ENCODE data around the gene CSF1.

CSF1 gene

DNA sequence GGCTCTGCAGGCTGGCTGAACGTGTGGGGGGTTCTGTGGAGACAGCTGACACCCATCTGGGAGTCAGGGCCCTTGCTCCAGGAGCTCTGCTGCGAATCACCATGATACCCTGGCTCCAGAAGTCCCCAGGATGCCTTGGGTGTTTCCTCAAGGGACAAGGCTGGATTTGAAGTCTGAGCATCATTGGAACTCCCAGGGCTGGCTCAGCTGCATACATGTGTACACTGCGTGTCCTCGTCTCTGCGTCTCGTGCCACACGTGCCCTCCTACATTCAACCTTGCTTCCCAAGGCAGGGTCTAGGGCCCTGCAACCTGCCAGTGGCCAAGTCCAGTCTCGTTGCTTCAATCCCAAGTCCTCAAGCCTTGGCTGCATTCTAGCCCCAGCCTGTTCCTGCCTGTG, 11.7 kb downstream of the CSF1 start:
- H3K4me3 ChIP-seq (ENCODE audit: low read depth, low read length) = no peak overlapping the region
- TF ChIP-seq, protein P1, sequence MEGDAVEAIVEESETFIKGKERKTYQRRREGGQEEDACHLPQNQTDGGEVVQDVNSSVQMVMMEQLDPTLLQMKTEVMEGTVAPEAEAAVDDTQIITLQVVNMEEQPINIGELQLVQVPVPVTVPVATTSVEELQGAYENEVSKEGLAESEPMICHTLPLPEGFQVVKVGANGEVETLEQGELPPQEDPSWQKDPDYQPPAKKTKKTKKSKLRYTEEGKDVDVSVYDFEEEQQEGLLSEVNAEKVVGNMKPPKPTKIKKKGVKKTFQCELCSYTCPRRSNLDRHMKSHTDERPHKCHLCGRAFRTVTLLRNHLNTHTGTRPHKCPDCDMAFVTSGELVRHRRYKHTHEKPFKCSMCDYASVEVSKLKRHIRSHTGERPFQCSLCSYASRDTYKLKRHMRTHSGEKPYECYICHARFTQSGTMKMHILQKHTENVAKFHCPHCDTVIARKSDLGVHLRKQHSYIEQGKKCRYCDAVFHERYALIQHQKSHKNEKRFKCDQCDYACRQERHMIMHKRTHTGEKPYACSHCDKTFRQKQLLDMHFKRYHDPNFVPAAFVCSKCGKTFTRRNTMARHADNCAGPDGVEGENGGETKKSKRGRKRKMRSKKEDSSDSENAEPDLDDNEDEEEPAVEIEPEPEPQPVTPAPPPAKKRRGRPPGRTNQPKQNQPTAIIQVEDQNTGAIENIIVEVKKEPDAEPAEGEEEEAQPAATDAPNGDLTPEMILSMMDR (IDR thresholded peaks at IDR 0.05; ENCODE audit: low read depth, low read length, missing control alignments) = no peak
- no peak for DNase-seq (ENCODE audit: low read depth)

DNA sequence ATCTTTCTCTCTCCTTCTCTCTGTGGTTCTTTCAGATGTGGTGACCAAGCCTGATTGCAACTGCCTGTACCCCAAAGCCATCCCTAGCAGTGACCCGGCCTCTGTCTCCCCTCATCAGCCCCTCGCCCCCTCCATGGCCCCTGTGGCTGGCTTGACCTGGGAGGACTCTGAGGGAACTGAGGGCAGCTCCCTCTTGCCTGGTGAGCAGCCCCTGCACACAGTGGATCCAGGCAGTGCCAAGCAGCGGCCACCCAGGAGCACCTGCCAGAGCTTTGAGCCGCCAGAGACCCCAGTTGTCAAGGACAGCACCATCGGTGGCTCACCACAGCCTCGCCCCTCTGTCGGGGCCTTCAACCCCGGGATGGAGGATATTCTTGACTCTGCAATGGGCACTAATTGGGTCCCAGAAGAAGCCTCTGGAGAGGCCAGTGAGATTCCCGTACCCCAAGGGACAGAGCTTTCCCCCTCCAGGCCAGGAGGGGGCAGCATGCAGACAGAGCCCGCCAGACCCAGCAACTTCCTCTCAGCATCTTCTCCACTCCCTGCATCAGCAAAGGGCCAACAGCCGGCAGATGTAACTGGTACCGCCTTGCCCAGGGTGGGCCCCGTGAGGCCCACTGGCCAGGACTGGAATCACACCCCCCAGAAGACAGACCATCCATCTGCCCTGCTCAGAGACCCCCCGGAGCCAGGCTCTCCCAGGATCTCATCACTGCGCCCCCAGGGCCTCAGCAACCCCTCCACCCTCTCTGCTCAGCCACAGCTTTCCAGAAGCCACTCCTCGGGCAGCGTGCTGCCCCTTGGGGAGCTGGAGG, 12.7 kb downstream of the CSF1 start:
- TF ChIP-seq, protein P1 (IDR thresholded peaks at IDR 0.05; ENCODE audit: low read depth, low read length, missing control alignments) = peak; percentile 55
- no peak overlapping the region for H3K4me3 ChIP-seq (ENCODE audit: low read depth, low read length)
- DNase-seq (ENCODE audit: low read depth) = no peak

DNA sequence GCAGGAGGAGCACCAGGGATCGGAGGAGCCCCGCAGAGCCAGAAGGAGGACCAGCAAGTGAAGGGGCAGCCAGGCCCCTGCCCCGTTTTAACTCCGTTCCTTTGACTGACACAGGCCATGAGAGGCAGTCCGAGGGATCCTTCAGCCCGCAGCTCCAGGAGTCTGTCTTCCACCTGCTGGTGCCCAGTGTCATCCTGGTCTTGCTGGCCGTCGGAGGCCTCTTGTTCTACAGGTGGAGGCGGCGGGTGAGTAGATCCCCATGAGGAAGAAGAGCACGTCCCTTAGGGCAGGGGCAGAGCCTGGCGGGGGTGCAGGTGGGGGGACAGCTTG, 13.3 kb downstream of the CSF1 start:
- H3K4me3 ChIP-seq (ENCODE audit: low read depth, low read length) = no peak overlapping the region
- TF ChIP-seq, protein P1 (IDR thresholded peaks at IDR 0.05; ENCODE audit: low read depth, low read length, missing control alignments) = no peak
- DNase-seq (ENCODE audit: low read depth) = no peak

DNA sequence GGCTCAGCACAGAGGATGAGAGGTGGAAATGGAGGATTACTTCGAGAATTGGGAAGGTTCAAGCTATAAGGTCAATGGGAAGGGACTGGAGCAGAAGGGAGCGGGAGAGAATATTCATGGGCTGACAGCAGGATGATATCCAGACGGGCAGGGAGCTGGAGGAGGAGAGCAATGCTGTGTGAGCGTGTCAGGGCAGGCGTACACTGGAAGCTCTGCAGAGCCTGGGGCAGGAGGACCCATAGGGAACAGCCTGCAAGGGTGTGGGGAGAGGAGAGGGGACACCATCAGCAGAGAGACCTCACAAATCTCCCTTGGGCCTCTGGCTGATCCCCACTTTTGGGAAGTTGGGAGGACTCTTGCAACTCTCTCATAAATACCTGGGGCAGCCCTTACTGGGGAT, 13.7 kb downstream of the CSF1 start:
- DNase-seq (ENCODE audit: low read depth) = no peak
- H3K4me3 ChIP-seq (ENCODE audit: low read depth, low read length) = no peak overlapping the region
- TF ChIP-seq, protein P1 (IDR thresholded peaks at IDR 0.05; ENCODE audit: low read depth, low read length, missing control alignments) = no peak

DNA sequence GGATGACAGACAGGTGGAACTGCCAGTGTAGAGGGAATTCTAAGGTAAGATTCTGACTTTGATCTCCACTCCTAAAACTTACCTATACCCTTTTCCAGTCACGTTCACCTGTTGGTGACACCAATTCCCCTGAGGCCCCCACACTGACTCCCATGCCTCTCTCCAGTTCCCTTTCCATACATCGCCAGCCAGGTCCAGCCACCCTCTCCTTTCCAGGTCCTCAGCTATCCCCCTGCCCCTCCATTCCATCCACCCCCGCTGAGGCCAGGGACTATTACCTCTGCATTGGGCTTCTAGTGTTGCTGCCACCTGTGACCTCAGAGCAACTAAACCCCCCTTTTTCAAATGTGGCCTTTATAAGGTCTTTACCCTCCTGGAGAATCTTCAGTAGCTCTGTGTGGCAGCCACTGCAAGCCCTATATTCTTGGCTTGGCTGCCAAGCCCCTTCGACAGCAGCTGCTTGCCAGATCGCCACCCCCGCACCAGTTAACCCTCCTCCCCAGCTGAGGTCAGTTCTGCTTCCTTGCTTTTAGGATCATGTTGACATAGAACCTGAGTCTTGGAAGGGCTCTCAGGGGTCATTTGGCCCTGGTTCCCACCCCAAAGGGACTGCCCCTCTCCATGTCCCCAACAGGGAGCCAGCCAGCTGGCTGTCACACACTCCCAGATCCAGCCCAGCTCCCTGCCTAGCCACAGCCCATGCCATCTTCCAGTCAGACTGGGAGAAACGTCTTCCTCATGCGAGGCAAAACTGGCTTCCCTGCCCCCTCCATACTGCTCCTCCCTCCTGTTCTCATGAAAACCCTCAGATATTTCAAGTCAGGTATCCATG, 14.7 kb downstream of the CSF1 start:
- TF ChIP-seq, protein P1 (IDR thresholded peaks at IDR 0.05; ENCODE audit: low read depth, low read length, missing control alignments) = no peak
- no peak for DNase-seq (ENCODE audit: low read depth)
- no peak overlapping the region for H3K4me3 ChIP-seq (ENCODE audit: low read depth, low read length)

DNA sequence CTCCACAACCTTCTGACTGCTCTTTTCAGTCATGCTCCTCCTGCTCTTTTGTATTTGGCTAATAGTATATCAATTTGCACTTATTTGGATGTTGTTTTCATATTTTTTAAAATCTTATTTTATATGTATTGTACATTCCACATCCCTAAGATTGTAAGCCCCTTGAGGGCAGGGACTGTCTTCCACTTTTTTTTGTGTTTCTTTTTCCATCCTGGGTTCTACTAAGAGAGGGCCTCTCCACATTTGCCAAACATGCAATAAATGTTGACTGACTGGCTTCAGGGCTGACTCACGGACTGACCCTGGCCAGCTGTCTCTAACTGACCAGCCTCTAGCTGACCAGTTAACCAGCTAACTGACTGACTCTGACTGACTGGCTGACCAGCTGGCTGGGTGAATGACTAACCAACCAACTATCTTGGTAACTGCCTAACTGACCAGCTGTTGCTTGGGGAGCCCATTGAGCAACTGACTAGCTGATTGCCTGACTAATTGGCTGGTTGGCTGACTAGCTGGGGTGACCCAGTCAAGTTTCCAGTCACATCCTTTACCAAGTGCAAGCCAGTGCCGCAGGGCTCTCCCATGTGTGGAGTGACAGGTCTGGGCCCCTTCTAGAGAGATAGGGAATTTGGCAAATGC, 16.1 kb downstream of the CSF1 start:
- DNase-seq (ENCODE audit: low read depth) = no peak
- H3K4me3 ChIP-seq (ENCODE audit: low read depth, low read length) = no peak overlapping the region
- TF ChIP-seq, protein P1 (IDR thresholded peaks at IDR 0.05; ENCODE audit: low read depth, low read length, missing control alignments) = no peak

All from GM12864 (cell line).